GM19193 (cell line): ENCODE results near the gene TAF13.

ENCODE experiments used
- POLR2A ChIP-seq: IDR thresholded peaks from 4 replicates; pipeline ENCODE4 v1.6.1; 2011; ENCODE audit not compliant: insufficient read depth, insufficient read length; ENCODE audit errors: extremely low read depth

Gene TAF13

GRCh38 chr1:109075531-109076490 is at the start of gene TAF13:
TSS of gene TAF13 (minus strand) at chr1:109076003. CDS start at chr1:109075947, 56 bp downstream.
- peak; percentile 94 for TF ChIP-seq POLR2A

GRCh38 chr1:109120356-109120755 is 44.6 kb upstream of the TAF13 start:
- no peak for TF ChIP-seq POLR2A

GRCh38 chr1:109118089-109118488 is 42.3 kb upstream of the TAF13 start:
- no peak for TF ChIP-seq POLR2A

- no peak for TF ChIP-seq POLR2A
Observed at GRCh38 chr1:109116286-109116685, 40.5 kb upstream of the TAF13 start.

GRCh38 chr1:109115685-109116084 is 39.9 kb upstream of the TAF13 start:
- no peak for TF ChIP-seq POLR2A

GRCh38 chr1:109114342-109114674 is 38.5 kb upstream of the TAF13 start:
- TF ChIP-seq POLR2A = no peak

- no peak for TF ChIP-seq POLR2A
Observed at GRCh38 chr1:109113590-109114341, 38.0 kb upstream of the TAF13 start, which contains the start of gene ELAPOR1. TSS of gene ELAPOR1 (plus strand) at chr1:109114115. CDS start at chr1:109114184, 69 bp downstream.

GRCh38 chr1:109112652-109113285 is 37.0 kb upstream of the TAF13 start:
- no peak for TF ChIP-seq POLR2A

GRCh38 chr1:109112056-109112651 is 36.4 kb upstream of the TAF13 start:
- no peak for TF ChIP-seq POLR2A

GRCh38 chr1:109111386-109112055 is 35.7 kb upstream of the TAF13 start:
- no peak for TF ChIP-seq POLR2A

- no peak for TF ChIP-seq POLR2A
Observed at GRCh38 chr1:109109906-109110305, 34.1 kb upstream of the TAF13 start.

GRCh38 chr1:109107785-109108184 is 32.0 kb upstream of the TAF13 start:
- no peak for TF ChIP-seq POLR2A

GRCh38 chr1:109105881-109106280 is 30.1 kb upstream of the TAF13 start:
- no peak for TF ChIP-seq POLR2A
